Femur (tissue), 1 donor: ENCODE data around the gene TNXB.
"Not testable (repeated sequence)": the region's sequence is repeated elsewhere in the genome, so short reads cannot be mapped to it uniquely, and the experiment has no call there.

ENCODE experiments used
- DNase-seq: peaks from one replicate; pipeline ENCODE4 v3.0.0-alpha.2; 2017

TNXB gene

GRCh38 chr6:32037598-32038524, 71.3 kb downstream of the TNXB start, which contains the start of gene CYP21A2:
Gene CYP21A2 (plus strand): TSS chr6:32038415. CDS start chr6:32038423, 8 bp downstream.
- not testable (repeated sequence) for DNase-seq

- DNase-seq, result not testable (repeated sequence)
Observed at GRCh38 chr6:32037136-32037535, 72.0 kb downstream of the TNXB start.

- not testable (repeated sequence) for DNase-seq
Observed at GRCh38 chr6:32035283-32036013, 73.7 kb downstream of the TNXB start.

- not testable (repeated sequence) for DNase-seq
Observed at GRCh38 chr6:32029553-32029952, 79.6 kb downstream of the TNXB start.

GRCh38 chr6:32028631-32029030, 80.5 kb downstream of the TNXB start:
- DNase-seq, result not testable (repeated sequence)

- DNase-seq, result not testable (repeated sequence)
Observed at GRCh38 chr6:32022100-32022499, 87.0 kb downstream of the TNXB start.

- DNase-seq, result not testable (repeated sequence)
Observed at GRCh38 chr6:32014547-32014946, 94.6 kb downstream of the TNXB start, which contains the start of gene C4B. Gene C4B (plus strand): TSS chr6:32014795. CDS start chr6:32014846, 51 bp downstream.

- not testable (repeated sequence) for DNase-seq
Observed at GRCh38 chr6:32013738-32014137, 95.4 kb downstream of the TNXB start.

GRCh38 chr6:32012941-32013617, 96.1 kb downstream of the TNXB start:
- not testable (repeated sequence) for DNase-seq

- DNase-seq, result not testable (repeated sequence)
Observed at GRCh38 chr6:32010856-32011530, 98.1 kb downstream of the TNXB start.

GRCh38 chr6:32009537-32009936, 99.6 kb downstream of the TNXB start:
- not testable (repeated sequence) for DNase-seq

GRCh38 chr6:32008616-32009015, 100.5 kb downstream of the TNXB start:
- not testable (repeated sequence) for DNase-seq

- DNase-seq, result not testable (repeated sequence)
Observed at GRCh38 chr6:32008037-32008436, 101.1 kb downstream of the TNXB start.

- not testable (repeated sequence) for DNase-seq
Observed at GRCh38 chr6:32007086-32007485, 102.1 kb downstream of the TNXB start.

- not testable (repeated sequence) for DNase-seq
Observed at GRCh38 chr6:32005991-32006529, 103.1 kb downstream of the TNXB start.

GRCh38 chr6:32005538-32005880, 103.6 kb downstream of the TNXB start:
- DNase-seq, result not testable (repeated sequence)

GRCh38 chr6:32004864-32005537, 104.1 kb downstream of the TNXB start:
- DNase-seq, result not testable (repeated sequence)

- not testable (repeated sequence) for DNase-seq
Observed at GRCh38 chr6:32004393-32004792, 104.7 kb downstream of the TNXB start.

GRCh38 chr6:32003301-32003700, 105.8 kb downstream of the TNXB start:
- DNase-seq, result not testable (repeated sequence)

- not testable (repeated sequence) for DNase-seq
Observed at GRCh38 chr6:32002546-32003268, 106.4 kb downstream of the TNXB start.

GRCh38 chr6:31996385-31996784, 112.8 kb downstream of the TNXB start:
- not testable (repeated sequence) for DNase-seq
